Mucosa of descending colon (tissue), 3 donors: ENCODE data around the gene RRP8. TPM values are rescaled to one million over a fixed set of nuclear protein-coding genes. Genes with fewer than 3 reads are reported as not detected.

Experiments
- ATAC-seq: fragments of 200-7000 bp; cut with Tn5 transposase; one replicate; pipeline ENCODE4 v1.9.1; 2020; ENCODE audit warnings: mild to moderate bottlenecking, moderate library complexity
- DNase-seq, 3 donors: peaks; one replicate each; pipeline ENCODE4 v3.0.0-alpha.2; 2020
- H3K36me3 ChIP-seq: fragments of 200-600 bp; one replicate; pipeline ENCODE4 v1.8.0; 2021; ENCODE audit warnings: low read depth, mild to moderate bottlenecking
- H3K4me1 ChIP-seq: fragments of 200-600 bp; one replicate; pipeline ENCODE4 v1.8.0; 2021; ENCODE audit warnings: low read depth, mild to moderate bottlenecking
- H3K4me3 ChIP-seq: fragments of 200-600 bp; one replicate; pipeline ENCODE4 v1.8.0; 2021; ENCODE audit warnings: mild to moderate bottlenecking
- H3K9me3 ChIP-seq: fragments of 200-600 bp; one replicate; pipeline ENCODE4 v1.8.0; 2021; ENCODE audit warnings: mild to moderate bottlenecking
- CTCF ChIP-seq: fragments of 200-600 bp; IDR thresholded peaks from one replicate; pipeline ENCODE4 v1.8.0; 2022; ENCODE audit warnings: antibody characterized with exemption, mild to moderate bottlenecking
- intact Hi-C, 2 donors: fragments of 100-400 bp; cut with DNase I in 1 of 2; cut with micrococcal nuclease in 1 of 2; formaldehyde crosslinking; loops; one replicate each; pipeline versions ENCODE4 v1.11.0 to v1.11.1; 2022; cut with DNase I, micrococcal nuclease
- total RNA-seq, 3 donors: library from RNA; stranded (reverse); fragmentation: NEBNext Ultra II Directional in 2 of 3; extraction: Animal tissue kit (Norgen Biotek cat#: 25700) in 2 of 3; gene quantifications; one replicate each; pipeline versions ENCODE4 v1.2.1 to v1.2.4, GENCODE V29; 2021 to 2023
- donor health status: DM: no; HTN: no; CAD: no; lungs with moderate emphysema.
- donor health status: DM: no; HTN: no; CAD: no.
- donor health status: DM: no; HTN: yes; CAD: no.

RRP8 gene
- total RNA-seq, 3 donors from 2014 or later, result 20.5 to 33.7 (median 20.7) TPM

GRCh38 chr11:6554828-6555706, 48.3 kb downstream of the RRP8 start:
- no peak for DNase-seq
- intact Hi-C loops, result no loop called here
- Histone ChIP-seq H3K9me3 (no peaks in the 10 kb centered on the region), H3K36me3 (no peaks in the 10 kb centered on the region), H3K4me3 (no peak overlapping the region), H3K4me1 (no peaks in the 10 kb centered on the region)
- ATAC-seq, result no peak
- TF ChIP-seq CTCF, result no peak

- no peak for ATAC-seq
Observed at GRCh38 chr11:6553634-6554033, 49.8 kb downstream of the RRP8 start.

GRCh38 chr11:6548641-6549040, 54.8 kb downstream of the RRP8 start:
- intact Hi-C loops, result loop anchor here in 1 of 2 donors (10.0 kb wide), 1 partner anchor 46 kb away; no protein-coding TSS in a partner anchor
- Histone ChIP-seq H3K9me3 (no peaks in the 10 kb centered on the region), H3K4me3 (no peak overlapping the region), H3K4me1 (no peaks in the 10 kb centered on the region), H3K36me3 (no peaks in the 10 kb centered on the region)
- DNase-seq (no peak), ATAC-seq (no peak)
- no peak for TF ChIP-seq CTCF

More at GRCh38 chr11:6553634-6554033, 49.8 kb downstream of the RRP8 start:
- no peak for DNase-seq
- no peaks in the 10 kb centered on the region for H3K4me1 ChIP-seq
- intact Hi-C loops, result no loop called here
- H3K4me3 ChIP-seq, result no peak overlapping the region
- TF ChIP-seq CTCF, result no peak
- H3K36me3 ChIP-seq, result no peaks in the 10 kb centered on the region
- H3K9me3 ChIP-seq, result no peaks in the 10 kb centered on the region

GRCh38 chr11:6548121-6548520, 55.3 kb downstream of the RRP8 start:
- Histone ChIP-seq H3K4me1 (no peaks in the 10 kb centered on the region), H3K4me3 (no peak overlapping the region), H3K9me3 (no peaks in the 10 kb centered on the region), H3K36me3 (no peaks in the 10 kb centered on the region)
- TF ChIP-seq CTCF, result no peak
- no peak for ATAC-seq
- intact Hi-C loops, result loop anchor here in 1 of 2 donors (10.0 kb wide), 1 partner anchor 47 kb away; no protein-coding TSS in a partner anchor
- DNase-seq, result no peak

GRCh38 chr11:6547177-6547576, 56.2 kb downstream of the RRP8 start:
- TF ChIP-seq CTCF, result no peak

More at GRCh38 chr11:6547177-6547576, 56.2 kb downstream of the RRP8 start:
- Histone ChIP-seq H3K36me3 (no peaks in the 10 kb centered on the region), H3K4me1 (no peaks in the 10 kb centered on the region), H3K4me3 (no peak overlapping the region), H3K9me3 (no peaks in the 10 kb centered on the region)
- intact Hi-C loops, result loop anchor here in 1 of 2 donors (10.0 kb wide), 1 partner anchor 48 kb away; no protein-coding TSS in a partner anchor
- no peak for DNase-seq
- no peak for ATAC-seq
